Measurements from ENCODE around the gene TMEM135.
"Not testable (repeated sequence)": the region's sequence is repeated elsewhere in the genome, so short reads cannot be mapped to it uniquely, and the experiment has no call there.

Gene TMEM135

GRCh38 chr11:87258171-87258833 is 220.6 kb downstream of the TMEM135 start:
- no peak for DNase-seq (ENCODE audit: low read depth)

- DNase-seq (ENCODE audit: low read depth), result no peak
Observed at GRCh38 chr11:87259736-87260135, 222.0 kb downstream of the TMEM135 start.

GRCh38 chr11:87260811-87261210 is 223.1 kb downstream of the TMEM135 start:
- no peak for DNase-seq (ENCODE audit: low read depth)

- DNase-seq (ENCODE audit: low read depth), result no peak
Observed at GRCh38 chr11:87263264-87263838, 225.6 kb downstream of the TMEM135 start.

- DNase-seq (ENCODE audit: low read depth), result no peak
Observed at GRCh38 chr11:87263979-87264378, 226.2 kb downstream of the TMEM135 start.

- DNase-seq (ENCODE audit: low read depth), result peak; percentile 37
Observed at GRCh38 chr11:87265132-87265531, 227.4 kb downstream of the TMEM135 start.

GRCh38 chr11:87265979-87266378 is 228.2 kb downstream of the TMEM135 start:
- DNase-seq (ENCODE audit: low read depth), result no peak

- peak; percentile 86 for DNase-seq (ENCODE audit: low read depth)
Observed at GRCh38 chr11:87266751-87267150, 229.0 kb downstream of the TMEM135 start.

- DNase-seq (ENCODE audit: low read depth), result not testable (repeated sequence)
Observed at GRCh38 chr11:87271951-87272350, 234.2 kb downstream of the TMEM135 start.

GRCh38 chr11:87275176-87275575 is 237.4 kb downstream of the TMEM135 start:
- DNase-seq (ENCODE audit: low read depth), result no peak

- no peak for DNase-seq (ENCODE audit: low read depth)
Observed at GRCh38 chr11:87280143-87280542, 242.4 kb downstream of the TMEM135 start.

- peak; percentile 87 for DNase-seq (ENCODE audit: low read depth)
Observed at GRCh38 chr11:87281496-87281895, 243.8 kb downstream of the TMEM135 start.

- no peak for DNase-seq (ENCODE audit: low read depth)
Observed at GRCh38 chr11:87284306-87284705, 246.6 kb downstream of the TMEM135 start.

GRCh38 chr11:87285674-87286073 is 247.9 kb downstream of the TMEM135 start:
- not testable (repeated sequence) for DNase-seq (ENCODE audit: low read depth)

GRCh38 chr11:87286338-87286737 is 248.6 kb downstream of the TMEM135 start:
- no peak for DNase-seq (ENCODE audit: low read depth)

GRCh38 chr11:87290304-87290922 is 252.7 kb downstream of the TMEM135 start:
- DNase-seq (ENCODE audit: low read depth), result peak; percentile 60

- no peak for DNase-seq (ENCODE audit: low read depth)
Observed at GRCh38 chr11:87292598-87292997, 254.9 kb downstream of the TMEM135 start.

GRCh38 chr11:87295237-87295636 is 257.5 kb downstream of the TMEM135 start:
- no peak for DNase-seq (ENCODE audit: low read depth)

- DNase-seq (ENCODE audit: low read depth), result no peak
Observed at GRCh38 chr11:87296627-87297026, 258.9 kb downstream of the TMEM135 start.

- no peak for DNase-seq (ENCODE audit: low read depth)
Observed at GRCh38 chr11:87298155-87298554, 260.4 kb downstream of the TMEM135 start.

- DNase-seq (ENCODE audit: low read depth), result peak; percentile 17
Observed at GRCh38 chr11:87299041-87299481, 261.3 kb downstream of the TMEM135 start.

- peak; percentile 19 for DNase-seq (ENCODE audit: low read depth)
Observed at GRCh38 chr11:87300640-87301380, 263.1 kb downstream of the TMEM135 start.

Data from amniotic epithelial cell (primary cell).